ENCODE results near the gene ZBTB43.

DNA sequence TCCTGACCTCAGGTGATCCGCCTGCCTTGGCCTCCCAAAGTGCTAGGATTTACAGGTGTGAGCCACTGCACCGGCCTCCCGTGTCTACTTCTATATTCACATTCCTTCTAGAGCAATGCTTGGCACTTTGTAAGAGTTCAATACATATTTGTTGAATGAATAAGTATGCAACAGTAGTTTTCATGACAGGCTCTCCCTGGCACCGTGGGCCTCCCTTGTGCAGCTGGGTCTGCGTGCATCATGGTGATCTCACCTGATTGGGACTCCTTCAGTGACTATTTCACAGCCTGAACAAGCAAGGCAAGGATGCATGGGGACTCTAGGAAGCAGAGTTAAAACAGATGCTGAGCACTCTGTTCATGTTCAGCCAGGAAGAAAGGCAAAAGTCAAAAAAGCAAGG is 48.8 kb downstream of the ZBTB43 start:
- TF ChIP-seq MTA2 (IDR thresholded peaks at IDR 0.05; ENCODE audit: low read depth): no peak
- TF ChIP-seq, protein P1, sequence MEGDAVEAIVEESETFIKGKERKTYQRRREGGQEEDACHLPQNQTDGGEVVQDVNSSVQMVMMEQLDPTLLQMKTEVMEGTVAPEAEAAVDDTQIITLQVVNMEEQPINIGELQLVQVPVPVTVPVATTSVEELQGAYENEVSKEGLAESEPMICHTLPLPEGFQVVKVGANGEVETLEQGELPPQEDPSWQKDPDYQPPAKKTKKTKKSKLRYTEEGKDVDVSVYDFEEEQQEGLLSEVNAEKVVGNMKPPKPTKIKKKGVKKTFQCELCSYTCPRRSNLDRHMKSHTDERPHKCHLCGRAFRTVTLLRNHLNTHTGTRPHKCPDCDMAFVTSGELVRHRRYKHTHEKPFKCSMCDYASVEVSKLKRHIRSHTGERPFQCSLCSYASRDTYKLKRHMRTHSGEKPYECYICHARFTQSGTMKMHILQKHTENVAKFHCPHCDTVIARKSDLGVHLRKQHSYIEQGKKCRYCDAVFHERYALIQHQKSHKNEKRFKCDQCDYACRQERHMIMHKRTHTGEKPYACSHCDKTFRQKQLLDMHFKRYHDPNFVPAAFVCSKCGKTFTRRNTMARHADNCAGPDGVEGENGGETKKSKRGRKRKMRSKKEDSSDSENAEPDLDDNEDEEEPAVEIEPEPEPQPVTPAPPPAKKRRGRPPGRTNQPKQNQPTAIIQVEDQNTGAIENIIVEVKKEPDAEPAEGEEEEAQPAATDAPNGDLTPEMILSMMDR (IDR thresholded peaks at IDR 0.05 in 2 of 3, conservative IDR thresholded peaks at IDR 0.05 in 1 of 3; ENCODE audit: control insufficient read depth in 2 of 3, extremely low read depth in 1 of 3, insufficient read depth in 1 of 3, low read depth in 3 of 3, low read length in 3 of 3): no peak
- TF ChIP-seq, protein P2, sequence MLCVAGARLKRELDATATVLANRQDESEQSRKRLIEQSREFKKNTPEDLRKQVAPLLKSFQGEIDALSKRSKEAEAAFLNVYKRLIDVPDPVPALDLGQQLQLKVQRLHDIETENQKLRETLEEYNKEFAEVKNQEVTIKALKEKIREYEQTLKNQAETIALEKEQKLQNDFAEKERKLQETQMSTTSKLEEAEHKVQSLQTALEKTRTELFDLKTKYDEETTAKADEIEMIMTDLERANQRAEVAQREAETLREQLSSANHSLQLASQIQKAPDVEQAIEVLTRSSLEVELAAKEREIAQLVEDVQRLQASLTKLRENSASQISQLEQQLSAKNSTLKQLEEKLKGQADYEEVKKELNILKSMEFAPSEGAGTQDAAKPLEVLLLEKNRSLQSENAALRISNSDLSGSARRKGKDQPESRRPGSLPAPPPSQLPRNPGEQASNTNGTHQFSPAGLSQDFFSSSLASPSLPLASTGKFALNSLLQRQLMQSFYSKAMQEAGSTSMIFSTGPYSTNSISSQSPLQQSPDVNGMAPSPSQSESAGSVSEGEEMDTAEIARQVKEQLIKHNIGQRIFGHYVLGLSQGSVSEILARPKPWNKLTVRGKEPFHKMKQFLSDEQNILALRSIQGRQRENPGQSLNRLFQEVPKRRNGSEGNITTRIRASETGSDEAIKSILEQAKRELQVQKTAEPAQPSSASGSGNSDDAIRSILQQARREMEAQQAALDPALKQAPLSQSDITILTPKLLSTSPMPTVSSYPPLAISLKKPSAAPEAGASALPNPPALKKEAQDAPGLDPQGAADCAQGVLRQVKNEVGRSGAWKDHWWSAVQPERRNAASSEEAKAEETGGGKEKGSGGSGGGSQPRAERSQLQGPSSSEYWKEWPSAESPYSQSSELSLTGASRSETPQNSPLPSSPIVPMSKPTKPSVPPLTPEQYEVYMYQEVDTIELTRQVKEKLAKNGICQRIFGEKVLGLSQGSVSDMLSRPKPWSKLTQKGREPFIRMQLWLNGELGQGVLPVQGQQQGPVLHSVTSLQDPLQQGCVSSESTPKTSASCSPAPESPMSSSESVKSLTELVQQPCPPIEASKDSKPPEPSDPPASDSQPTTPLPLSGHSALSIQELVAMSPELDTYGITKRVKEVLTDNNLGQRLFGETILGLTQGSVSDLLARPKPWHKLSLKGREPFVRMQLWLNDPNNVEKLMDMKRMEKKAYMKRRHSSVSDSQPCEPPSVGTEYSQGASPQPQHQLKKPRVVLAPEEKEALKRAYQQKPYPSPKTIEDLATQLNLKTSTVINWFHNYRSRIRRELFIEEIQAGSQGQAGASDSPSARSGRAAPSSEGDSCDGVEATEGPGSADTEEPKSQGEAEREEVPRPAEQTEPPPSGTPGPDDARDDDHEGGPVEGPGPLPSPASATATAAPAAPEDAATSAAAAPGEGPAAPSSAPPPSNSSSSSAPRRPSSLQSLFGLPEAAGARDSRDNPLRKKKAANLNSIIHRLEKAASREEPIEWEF (IDR thresholded peaks at IDR 0.05; ENCODE audit: insufficient replicate concordance, low read depth, low read length): no peak
